ENCODE measurements around the gene EIF5A2.
"Not testable (repeated sequence)": the region's sequence is repeated elsewhere in the genome, so short reads cannot be mapped to it uniquely, and the experiment has no call there.

DNA sequence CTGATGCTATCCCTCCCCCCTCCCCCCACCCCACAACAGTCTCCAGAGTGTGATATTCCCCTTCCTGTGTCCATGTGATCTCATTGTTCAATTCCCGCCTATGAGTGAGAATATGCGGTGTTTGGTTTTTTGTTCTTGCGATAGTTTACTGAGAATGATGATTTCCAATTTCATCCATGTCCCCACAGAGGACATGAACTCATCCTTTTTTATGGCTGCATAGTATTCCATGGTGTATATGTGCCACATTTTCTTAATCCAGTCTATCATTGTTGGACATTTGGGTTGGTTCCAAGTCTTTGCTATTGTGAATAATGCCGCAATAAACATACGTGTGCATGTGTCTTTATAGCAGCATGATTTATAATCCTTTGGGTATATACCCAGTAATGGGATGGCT is 29.7 kb downstream of the EIF5A2 start:
- not testable (repeated sequence) for TF ChIP-seq CTCF, POLR2AphosphoS5, EP300 (IDR thresholded peaks at IDR 0.05)
